Mammary epithelial cell (primary cell): ENCODE results near the gene NOXA1.

Experiments used
- EZH2 ChIP-seq: IDR thresholded peaks from 2 replicates; pipeline ENCODE4 v1.6.1; 2012; ENCODE audit warnings: low read length, inconsistent platforms, borderline replicate concordance
- TF ChIP-seq, protein P1 (sequence below), 2 donors: IDR thresholded peaks in 1 of 2; conservative IDR thresholded peaks in 1 of 2; 2 replicates each; pipeline ENCODE4 v1.5.1; 2011 to 2012; ENCODE audit warnings: inconsistent platforms in 2 of 2, low read length in 2 of 2, mild to moderate bottlenecking in 2 of 2, control low read depth in 1 of 2, low read depth in 1 of 2; ENCODE audit not compliant: insufficient read depth in 1 of 2; ENCODE audit errors: extremely low read depth in 1 of 2

DNA sequence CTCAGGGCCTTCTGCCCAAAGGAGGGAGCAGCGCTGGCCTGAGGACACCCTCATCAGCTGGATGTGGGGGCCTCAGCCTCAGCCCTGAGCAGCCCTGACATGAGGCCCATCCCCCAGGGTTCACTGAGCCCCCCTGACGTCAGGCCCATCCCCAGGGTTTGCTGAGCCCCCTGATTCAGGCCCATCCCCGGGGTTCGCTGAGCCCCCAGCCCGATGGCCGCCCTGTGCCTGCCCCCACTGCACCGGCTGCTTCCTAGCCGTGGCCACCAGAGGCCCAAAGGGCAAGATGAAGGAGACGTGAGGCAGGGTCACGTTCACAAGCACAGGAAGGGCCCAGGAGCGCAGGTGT is 55.4 kb downstream of the NOXA1 start:
- TF ChIP-seq, protein P1, sequence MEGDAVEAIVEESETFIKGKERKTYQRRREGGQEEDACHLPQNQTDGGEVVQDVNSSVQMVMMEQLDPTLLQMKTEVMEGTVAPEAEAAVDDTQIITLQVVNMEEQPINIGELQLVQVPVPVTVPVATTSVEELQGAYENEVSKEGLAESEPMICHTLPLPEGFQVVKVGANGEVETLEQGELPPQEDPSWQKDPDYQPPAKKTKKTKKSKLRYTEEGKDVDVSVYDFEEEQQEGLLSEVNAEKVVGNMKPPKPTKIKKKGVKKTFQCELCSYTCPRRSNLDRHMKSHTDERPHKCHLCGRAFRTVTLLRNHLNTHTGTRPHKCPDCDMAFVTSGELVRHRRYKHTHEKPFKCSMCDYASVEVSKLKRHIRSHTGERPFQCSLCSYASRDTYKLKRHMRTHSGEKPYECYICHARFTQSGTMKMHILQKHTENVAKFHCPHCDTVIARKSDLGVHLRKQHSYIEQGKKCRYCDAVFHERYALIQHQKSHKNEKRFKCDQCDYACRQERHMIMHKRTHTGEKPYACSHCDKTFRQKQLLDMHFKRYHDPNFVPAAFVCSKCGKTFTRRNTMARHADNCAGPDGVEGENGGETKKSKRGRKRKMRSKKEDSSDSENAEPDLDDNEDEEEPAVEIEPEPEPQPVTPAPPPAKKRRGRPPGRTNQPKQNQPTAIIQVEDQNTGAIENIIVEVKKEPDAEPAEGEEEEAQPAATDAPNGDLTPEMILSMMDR (conservative IDR thresholded peaks at IDR 0.05 in 1 of 2, IDR thresholded peaks at IDR 0.05 in 1 of 2; ENCODE audit: extremely low read depth in 1 of 2, insufficient read depth in 1 of 2, low read depth in 1 of 2, low read length in 2 of 2): no peak
- TF ChIP-seq EZH2: no peak
